DOHH2 (cell line): ENCODE data around the gene PLEKHA1.

Experiments used
- H3F3A ChIP-seq: fragments of 200-600 bp; sonication (generic), shearing (Covaris generic); 2 replicates; pipeline ENCODE4 v1.6.0; 2016; ENCODE audit warnings: antibody characterized with exemption, mild to moderate bottlenecking; ENCODE audit not compliant: control insufficient read depth, insufficient read depth
- H3K27ac ChIP-seq: fragments of 200-600 bp; sonication (generic); 2 replicates; pipeline ENCODE4 v1.5.1; 2014; ENCODE audit warnings: low read depth, mild to moderate bottlenecking, low read length, moderate library complexity
- H3K27me3 ChIP-seq: fragments of 200-600 bp; sonication (generic); 2 replicates; pipeline ENCODE4 v1.6.1; 2014; ENCODE audit warnings: mild to moderate bottlenecking, low read length, mixed read lengths; ENCODE audit not compliant: control insufficient read depth
- H3K36me3 ChIP-seq: fragments of 200-600 bp; sonication (generic); 2 replicates; pipeline ENCODE4 v1.6.1; 2014; ENCODE audit warnings: mild to moderate bottlenecking, low read length, moderate library complexity, mixed read lengths; ENCODE audit not compliant: control insufficient read depth
- H3K4me1 ChIP-seq: fragments of 200-600 bp; sonication (generic); 2 replicates; pipeline ENCODE4 v1.6.1; 2014; ENCODE audit warnings: mild to moderate bottlenecking, low read length, mixed read lengths; ENCODE audit not compliant: control insufficient read depth
- H3K4me2 ChIP-seq: fragments of 200-600 bp; sonication (generic); 2 replicates; pipeline ENCODE4 v1.6.0; 2014; ENCODE audit warnings: mild to moderate bottlenecking, low read length, moderate library complexity
- H3K4me3 ChIP-seq: fragments of 200-600 bp; sonication (generic); 2 replicates; pipeline ENCODE4 v1.5.1; 2014; ENCODE audit warnings: mild to moderate bottlenecking, low read length, mixed read lengths
- H3K79me2 ChIP-seq: fragments of 200-600 bp; sonication (generic); 2 replicates; pipeline ENCODE4 v1.6.1; 2014; ENCODE audit warnings: mild to moderate bottlenecking, low read length, mixed read lengths; ENCODE audit not compliant: control insufficient read depth
- H3K9me2 ChIP-seq: fragments of 200-600 bp; sonication (generic); replicated peaks from 2 replicates; pipeline ENCODE4 v1.6.1; 2014; ENCODE audit warnings: mild to moderate bottlenecking, low read length, mixed read lengths; ENCODE audit not compliant: control insufficient read depth
- H3K9me3 ChIP-seq: fragments of 200-600 bp; sonication (generic); 2 replicates; pipeline ENCODE4 v1.6.1; 2014; ENCODE audit warnings: antibody characterized with exemption, low read length, mixed read lengths; ENCODE audit not compliant: control insufficient read depth, insufficient read depth
- H4K20me1 ChIP-seq: fragments of 200-600 bp; sonication (generic); 2 replicates; pipeline ENCODE4 v1.6.0; 2014; ENCODE audit warnings: low read depth, mild to moderate bottlenecking, antibody characterized with exemption, low read length, moderate library complexity; ENCODE audit not compliant: control insufficient read depth, insufficient read depth
- CTCF ChIP-seq: fragments of 200-600 bp; sonication (generic); IDR thresholded peaks from one replicate; pipeline ENCODE4 v1.5.1; 2014; ENCODE audit warnings: antibody characterized with exemption, mild to moderate bottlenecking, low read depth, low read length; ENCODE audit not compliant: poor library complexity, severe bottlenecking
- EZH2phosphoT487 ChIP-seq: fragments of 200-600 bp; sonication (generic); IDR thresholded peaks from 2 replicates; pipeline ENCODE4 v1.6.1; 2017; ENCODE audit warnings: borderline replicate concordance, mild to moderate bottlenecking, antibody characterized with exemption, low read length, moderate library complexity, mixed read lengths

PLEKHA1 gene

GRCh38 chr10:122326806-122327205, 47.7 kb upstream of the PLEKHA1 start:
- Histone ChIP-seq H3K27me3 (peaks cover 9% of the 10 kb centered on the region; the same call in 1 of the 2 replicates), H3K4me1 (peaks cover 9% of the 10 kb centered on the region), H3K4me2 (no peak overlapping the region), H3K9me3 (no peaks in the 10 kb centered on the region), H3F3A (no peaks in the 10 kb centered on the region), H3K79me2 (no peaks in the 10 kb centered on the region), H3K36me3 (no peaks in the 10 kb centered on the region), H3K27ac (no peak overlapping the region), H3K9me2 (no peaks in the 10 kb centered on the region), H4K20me1 (no peaks in the 10 kb centered on the region), H3K4me3 (no peak overlapping the region)
- TF ChIP-seq CTCF (no peak), EZH2phosphoT487 (no peak)

DNA sequence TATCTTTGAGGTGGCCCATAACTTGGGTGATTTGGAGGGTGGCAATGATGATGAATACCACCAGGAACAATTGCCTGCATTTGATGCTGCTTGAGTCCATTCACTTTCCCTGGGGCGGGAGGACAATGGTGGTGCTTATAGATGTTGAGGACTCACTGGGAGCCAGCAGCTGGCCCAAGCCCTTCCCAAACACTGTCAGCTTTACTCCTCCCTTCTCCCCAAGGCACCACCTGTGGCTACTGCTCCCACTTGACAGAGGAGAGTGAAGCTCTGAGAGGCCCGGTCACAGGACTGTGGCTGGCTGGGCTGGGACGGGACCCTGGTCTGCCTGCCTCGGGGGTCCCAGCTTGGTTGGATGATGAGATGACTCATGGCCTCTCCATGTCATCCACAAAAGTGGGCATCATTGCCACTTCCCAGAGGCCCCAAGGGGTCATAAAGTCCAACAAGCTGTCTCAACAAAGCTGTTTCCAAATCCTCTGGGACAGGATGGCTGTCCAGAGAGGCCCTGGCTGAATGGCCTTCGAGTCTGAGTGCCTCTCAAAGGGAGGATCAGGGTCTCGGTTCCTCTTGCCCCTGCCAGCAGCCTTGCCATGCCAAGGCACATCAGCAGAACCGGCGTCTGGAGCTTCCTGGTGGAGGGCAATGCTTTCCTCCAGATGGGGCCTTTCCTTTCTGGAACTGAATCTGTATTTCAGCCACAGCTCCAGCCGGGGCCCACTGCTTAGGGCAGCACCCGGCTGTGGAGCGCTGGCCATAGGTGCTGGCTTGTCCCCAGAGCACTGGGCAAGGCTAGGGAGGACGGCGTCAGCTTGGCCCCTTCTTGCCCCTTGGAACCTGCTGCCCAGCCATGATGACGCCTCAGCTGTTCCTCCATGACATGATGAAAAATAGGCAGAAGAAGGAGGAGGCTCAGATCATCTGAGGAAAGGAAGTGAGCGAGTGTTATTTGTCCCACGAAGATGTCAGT, 47.0 kb upstream of the PLEKHA1 start:
- H3K36me3 ChIP-seq = no peaks in the 10 kb centered on the region
- TF ChIP-seq CTCF = no peak
- no peak for TF ChIP-seq EZH2phosphoT487
- no peaks in the 10 kb centered on the region for H3K9me2 ChIP-seq
- H3F3A ChIP-seq = no peaks in the 10 kb centered on the region
- peaks cover 15% of the 10 kb centered on the region for H3K27me3 ChIP-seq
- no peak overlapping the region for H3K4me2 ChIP-seq
- H4K20me1 ChIP-seq = no peaks in the 10 kb centered on the region
- no peak overlapping the region for H3K4me3 ChIP-seq
- no peak overlapping the region for H3K27ac ChIP-seq
- H3K4me1 ChIP-seq = peaks cover 9% of the 10 kb centered on the region
- no peaks in the 10 kb centered on the region for H3K9me3 ChIP-seq
- no peaks in the 10 kb centered on the region for H3K79me2 ChIP-seq

DNA sequence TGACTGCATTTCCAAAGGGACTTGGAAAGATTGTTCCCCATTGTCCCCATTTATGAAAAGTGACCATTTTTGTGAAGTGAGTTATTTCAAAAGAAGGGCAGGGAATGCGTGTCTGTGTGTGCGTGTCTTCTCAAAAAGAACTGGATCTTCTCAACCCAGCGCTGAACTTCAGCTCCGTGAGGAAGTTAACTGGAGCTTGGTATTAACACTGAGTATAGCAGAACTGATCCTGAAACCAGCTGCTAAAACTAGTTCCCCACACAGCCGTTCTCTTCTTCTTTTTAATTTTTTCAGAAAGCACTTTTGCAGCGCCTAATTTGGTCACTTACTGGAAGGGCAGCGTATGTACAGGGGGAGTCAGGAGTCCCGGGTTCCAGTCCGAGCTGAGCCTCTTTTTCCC, 45.8 kb upstream of the PLEKHA1 start:
- Histone ChIP-seq H3K4me3 (no peak overlapping the region), H3K9me3 (no peaks in the 10 kb centered on the region), H3K27me3 (peaks cover 25% of the 10 kb centered on the region), H3K36me3 (no peaks in the 10 kb centered on the region), H3K27ac (no peak overlapping the region), H3K9me2 (no peaks in the 10 kb centered on the region; the same call in 1 of the 2 replicates), H3K4me1 (peaks cover 9% of the 10 kb centered on the region), H3K4me2 (no peak overlapping the region), H3K79me2 (no peaks in the 10 kb centered on the region), H4K20me1 (no peaks in the 10 kb centered on the region), H3F3A (no peaks in the 10 kb centered on the region)
- TF ChIP-seq EZH2phosphoT487 (no peak), CTCF (no peak)
